Testis (tissue), 3 donors: ENCODE results near the gene PDCD11. TPM values are rescaled to one million over a fixed set of nuclear protein-coding genes. Genes with fewer than 3 reads are reported as not detected.
"Not testable (repeated sequence)": the region's sequence is repeated elsewhere in the genome, so short reads cannot be mapped to it uniquely, and the experiment has no call there.

Experiments
- DNase-seq: peaks from one replicate; pipeline ENCODE4 v3.0.0-alpha.2; 2019
- H3K27ac ChIP-seq, 2 donors: fragments of 200-600 bp; sonication (generic); one replicate each; pipeline ENCODE4 v1.5.1; 2019
- H3K27me3 ChIP-seq: fragments of 200-600 bp; sonication (generic); one replicate; pipeline ENCODE4 v1.5.1; 2019
- H3K36me3 ChIP-seq: fragments of 200-600 bp; sonication (generic); one replicate; pipeline ENCODE4 v1.5.1; 2017; ENCODE audit warnings: low read depth; ENCODE audit errors: missing control alignments
- H3K4me1 ChIP-seq: fragments of 200-600 bp; sonication (generic); one replicate; pipeline ENCODE4 v1.5.1; 2019
- H3K4me3 ChIP-seq, 2 donors: fragments of 200-600 bp; sonication (generic); one replicate each; pipeline ENCODE4 v1.5.1; 2017 to 2019
- H3K9me3 ChIP-seq: fragments of 200-600 bp; sonication (generic); one replicate; pipeline ENCODE4 v1.5.1; 2017
- POLR2A ChIP-seq: fragments of 450-650 bp; IDR thresholded peaks from one replicate; pipeline ENCODE4 v1.6.1; 2017; ENCODE audit warnings: antibody characterized with exemption, mild to moderate bottlenecking, moderate library complexity
- WGBS, 2 donors: methylation state at CpG; one replicate each; pipeline ENCODE4 v1.1.5; 2018; 5-methylcytosine and 5-hydroxymethylcytosine counted together
- intact Hi-C: fragments of 100-400 bp; cut with DNase I; formaldehyde crosslinking; loops from one replicate; pipeline ENCODE4 v1.15.1; 2023; ENCODE audit warnings: low total_unique reads
- polyA plus RNA-seq: library from polyadenylated mRNA; stranded (reverse); fragments of 350-450 nt; fragmentation: Illumina TruSeq; extraction: RNeasy Lipid Tissue Mini Kit (QIAGEN cat#74804); gene quantifications from one replicate; pipeline ENCODE4 v1.2.3, GENCODE V29; 2014; ENCODE audit warnings: low read depth, low replicate concordance; ENCODE audit not compliant: insufficient read depth
- total RNA-seq, 2 donors: library from RNA; depleted of rRNA; stranded (reverse); fragments of >200 nt; gene quantifications; one replicate each; pipeline ENCODE4 v1.2.3, GENCODE V29; 2016
- TF ChIP-seq, protein P1 (sequence below), 3 experiments: fragments of 450-650 bp in 2 of 3; fragments of 200-600 bp in 1 of 3; sonication (generic) in 1 of 3; IDR thresholded peaks; one replicate each; pipeline ENCODE4 v1.5.1; 2016 to 2019; ENCODE audit warnings: antibody characterized with exemption in 3 of 3, mild to moderate bottlenecking in 2 of 3, moderate library complexity in 1 of 3

PDCD11 gene
- total and polyA plus RNA-seq, 3 donors from 2014 or later: 47.3 to 54.9 (median 50.7) TPM

DNA sequence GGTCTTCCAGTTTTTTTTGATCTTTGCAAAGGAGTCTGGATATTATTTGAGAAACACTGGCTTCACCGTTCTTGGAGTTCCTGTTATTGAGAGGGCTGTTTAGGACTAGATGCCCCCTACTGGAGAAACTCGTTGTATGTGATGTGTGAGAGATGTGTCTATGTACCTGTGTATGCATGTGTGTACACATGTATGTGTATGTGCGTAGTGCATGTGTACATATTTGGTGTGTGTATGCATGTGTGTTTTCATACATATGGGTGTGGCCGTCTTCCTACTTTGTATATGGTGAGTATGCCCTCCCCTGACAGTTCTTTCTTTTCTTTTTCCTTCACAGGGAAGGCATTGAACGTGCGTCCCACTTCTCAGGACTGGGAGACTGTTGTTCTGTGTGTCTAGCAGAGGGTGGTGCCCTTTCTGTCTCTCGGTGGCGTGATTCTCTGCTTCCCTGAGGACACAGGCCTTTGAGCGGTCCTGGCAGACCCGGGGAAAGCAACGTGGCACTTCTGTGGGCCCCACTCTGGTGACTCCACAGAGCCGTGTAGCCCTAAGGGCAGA is 85.6 kb downstream of the PDCD11 start:
- Histone ChIP-seq H3K4me3 (no peak overlapping the region), H3K27ac (no peak overlapping the region), H3K9me3 (no peaks in the 10 kb centered on the region), H3K4me1 (peaks cover 18% of the 10 kb centered on the region), H3K36me3 (no peaks in the 10 kb centered on the region), H3K27me3 (no peaks in the 10 kb centered on the region)
- TF ChIP-seq POLR2A: no peak
- TF ChIP-seq, protein P1, sequence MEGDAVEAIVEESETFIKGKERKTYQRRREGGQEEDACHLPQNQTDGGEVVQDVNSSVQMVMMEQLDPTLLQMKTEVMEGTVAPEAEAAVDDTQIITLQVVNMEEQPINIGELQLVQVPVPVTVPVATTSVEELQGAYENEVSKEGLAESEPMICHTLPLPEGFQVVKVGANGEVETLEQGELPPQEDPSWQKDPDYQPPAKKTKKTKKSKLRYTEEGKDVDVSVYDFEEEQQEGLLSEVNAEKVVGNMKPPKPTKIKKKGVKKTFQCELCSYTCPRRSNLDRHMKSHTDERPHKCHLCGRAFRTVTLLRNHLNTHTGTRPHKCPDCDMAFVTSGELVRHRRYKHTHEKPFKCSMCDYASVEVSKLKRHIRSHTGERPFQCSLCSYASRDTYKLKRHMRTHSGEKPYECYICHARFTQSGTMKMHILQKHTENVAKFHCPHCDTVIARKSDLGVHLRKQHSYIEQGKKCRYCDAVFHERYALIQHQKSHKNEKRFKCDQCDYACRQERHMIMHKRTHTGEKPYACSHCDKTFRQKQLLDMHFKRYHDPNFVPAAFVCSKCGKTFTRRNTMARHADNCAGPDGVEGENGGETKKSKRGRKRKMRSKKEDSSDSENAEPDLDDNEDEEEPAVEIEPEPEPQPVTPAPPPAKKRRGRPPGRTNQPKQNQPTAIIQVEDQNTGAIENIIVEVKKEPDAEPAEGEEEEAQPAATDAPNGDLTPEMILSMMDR (IDR thresholded peaks at IDR 0.05): peak; percentile 55 to 72 (median 63)
- 58 to 72% methylated on average over 12 of the region's 12 CpGs for WGBS, 2 donors
- intact Hi-C loops: loop anchor here (2.0 kb wide), 1 partner anchor 65 kb away; no protein-coding TSS in a partner anchor
- peak; percentile 59 for DNase-seq

DNA sequence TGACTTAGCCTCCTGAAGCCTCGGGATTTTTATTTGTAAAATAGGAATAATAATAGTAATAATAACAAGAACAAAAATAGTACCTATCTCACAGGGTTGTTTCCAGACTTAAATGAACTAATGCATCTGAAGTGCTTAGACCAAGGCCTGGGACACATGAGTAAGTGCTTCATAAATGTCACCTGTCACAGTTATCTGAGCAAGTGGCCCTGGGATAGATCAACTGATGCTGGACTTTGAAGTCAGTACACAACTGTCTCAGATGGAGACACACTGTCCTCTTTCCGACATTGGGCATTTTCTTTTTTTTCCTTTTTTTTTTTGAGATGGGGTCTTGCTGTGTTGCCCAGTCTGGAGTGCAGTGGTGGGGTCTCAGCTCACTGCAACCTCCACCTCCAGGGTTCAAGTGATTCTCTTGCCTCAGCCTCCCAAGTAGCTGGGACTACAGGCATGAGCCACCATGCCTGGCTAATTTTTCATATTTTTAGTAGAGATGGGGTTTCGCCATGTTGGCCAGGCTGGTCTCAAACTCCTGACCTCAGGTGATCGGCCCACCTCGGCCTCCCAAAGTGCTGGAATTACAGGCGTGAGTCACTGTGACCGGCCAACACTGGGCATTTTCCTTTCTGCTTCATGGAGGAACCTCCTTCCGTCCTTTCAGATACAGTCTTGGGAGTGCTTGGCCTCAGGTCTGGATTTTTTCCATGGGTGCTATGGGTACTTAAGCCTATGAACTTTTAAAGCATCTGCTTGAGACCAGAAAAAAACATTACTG is 90.4 kb downstream of the PDCD11 start:
- H3K27ac ChIP-seq, H3K4me1 ChIP-seq, H3K4me3 ChIP-seq, intact Hi-C loops, DNase-seq, H3K9me3 ChIP-seq, H3K36me3 ChIP-seq, H3K27me3 ChIP-seq: not testable (repeated sequence)
- WGBS, 2 donors: 92% methylated on average over 7 to 8 of the region's 8 CpGs

DNA sequence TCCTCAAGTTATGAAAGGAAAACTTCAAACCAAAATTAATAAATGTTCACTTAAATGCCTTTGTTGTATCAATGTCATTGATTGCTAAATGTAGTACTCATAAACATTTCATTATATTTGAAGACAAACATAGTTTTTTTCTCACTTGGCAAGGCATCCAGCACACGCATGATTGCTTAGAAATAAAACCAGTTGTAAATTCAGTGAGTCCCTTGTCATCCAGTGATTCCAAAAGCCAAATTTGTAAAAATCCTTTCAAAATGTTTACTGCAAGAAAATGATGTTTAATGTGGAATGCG is 90.9 kb downstream of the PDCD11 start:
- H3K27ac ChIP-seq: no peak overlapping the region
- TF ChIP-seq, protein P1 (IDR thresholded peaks at IDR 0.05): no peak
- no peak for TF ChIP-seq POLR2A
- no peaks in the 10 kb centered on the region for H3K4me1 ChIP-seq
- no peak overlapping the region for H3K4me3 ChIP-seq
- DNase-seq: no peak
- 92 to 95% methylated on average over 2 of the region's 2 CpGs for WGBS, 2 donors
- intact Hi-C loops: no loop called here
- H3K36me3 ChIP-seq: no peaks in the 10 kb centered on the region
- no peaks in the 10 kb centered on the region for H3K9me3 ChIP-seq
- H3K27me3 ChIP-seq: no peaks in the 10 kb centered on the region

DNA sequence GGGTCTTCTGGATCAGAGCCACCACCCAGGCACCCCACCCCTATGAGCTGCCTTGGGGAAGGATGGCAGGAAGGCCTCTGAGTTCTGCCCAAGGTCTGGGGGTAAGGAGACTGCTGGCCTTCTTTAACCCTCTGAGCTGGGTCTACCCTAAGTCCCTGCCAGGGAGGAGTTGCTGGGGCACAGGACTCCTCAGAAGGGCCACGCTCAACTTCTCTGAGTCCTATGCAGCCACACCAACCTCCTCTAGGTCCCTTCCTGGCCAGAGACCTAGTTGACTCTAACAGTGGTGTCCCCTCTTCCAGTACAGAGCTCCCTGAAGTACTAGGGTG is 94.5 kb downstream of the PDCD11 start:
- TF ChIP-seq, protein P1 (IDR thresholded peaks at IDR 0.05): no peak
- TF ChIP-seq POLR2A: no peak
- H3K4me3 ChIP-seq: no peak overlapping the region
- no peaks in the 10 kb centered on the region for H3K4me1 ChIP-seq
- H3K27ac ChIP-seq: no peak overlapping the region
- no peaks in the 10 kb centered on the region for H3K27me3 ChIP-seq
- intact Hi-C loops: no loop called here
- WGBS, 2 donors: 88 to 94% methylated on average over 1 of the region's 1 CpG
- DNase-seq: no peak
- H3K9me3 ChIP-seq: no peaks in the 10 kb centered on the region
- H3K36me3 ChIP-seq: no peaks in the 10 kb centered on the region

DNA sequence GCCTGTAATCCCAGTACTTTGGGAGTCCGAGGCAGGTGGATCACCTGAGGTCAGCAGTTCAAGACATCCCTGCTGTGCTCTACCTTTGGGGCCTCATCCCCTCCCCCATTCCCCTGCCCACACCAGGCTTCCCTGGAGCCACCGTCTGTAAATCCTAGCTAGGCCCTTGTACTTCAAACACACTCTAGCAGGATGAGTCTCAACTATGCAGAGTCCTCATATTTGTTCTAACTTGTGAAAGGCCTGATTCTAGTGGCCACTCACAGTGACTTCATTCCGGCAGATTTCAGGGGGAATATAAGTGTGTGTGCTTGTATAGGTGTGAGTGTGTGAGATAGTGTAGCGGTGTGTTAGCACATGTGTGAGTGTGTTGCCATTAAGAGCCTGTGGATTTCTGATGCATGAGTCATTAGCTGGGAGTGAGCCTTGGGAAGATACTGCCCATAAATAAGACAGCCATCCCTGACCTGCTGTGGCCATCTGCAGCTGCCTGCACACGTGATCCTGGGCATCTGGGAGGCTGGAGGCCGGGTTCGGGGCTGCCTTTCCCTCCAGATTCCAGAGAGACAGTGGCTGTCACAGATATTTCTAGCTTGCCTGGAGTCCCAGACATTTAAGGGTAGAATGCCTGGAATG is 95.4 kb downstream of the PDCD11 start:
- no peak overlapping the region for H3K27ac ChIP-seq
- DNase-seq: no peak
- WGBS, 2 donors: 53 to 57% methylated on average over 7 of the region's 7 CpGs
- no peaks in the 10 kb centered on the region for H3K9me3 ChIP-seq
- intact Hi-C loops: no loop called here
- H3K36me3 ChIP-seq: no peaks in the 10 kb centered on the region
- H3K4me3 ChIP-seq: no peak overlapping the region
- no peaks in the 10 kb centered on the region for H3K27me3 ChIP-seq
- no peaks in the 10 kb centered on the region for H3K4me1 ChIP-seq
- TF ChIP-seq, protein P1 (IDR thresholded peaks at IDR 0.05): no peak
- no peak for TF ChIP-seq POLR2A
